ENCODE measurements around the gene SRSF1. TPM values are rescaled to one million over a fixed set of nuclear protein-coding genes. Genes with fewer than 3 reads are reported as not detected.

The SRSF1 gene
- total and polyA plus RNA-seq, 2 of the 4 experiments (the other 2 are of a cell fraction), result 190 to 357 TPM

GRCh38 chr17:58006924-58007780 lies at the start of gene SRSF1 (continued):
- TF ChIP-seq CTCF (conservative IDR thresholded peaks at IDR 0.05; ENCODE audit: low read depth, low read length), result no peak
- peak; percentile 61; the same call in 1 of the 2 replicates for TF ChIP-seq BHLHE40 (IDR thresholded peaks at IDR 0.05; ENCODE audit: low read depth, low read length)
- no peak for TF ChIP-seq FOS (IDR thresholded peaks at IDR 0.05; ENCODE audit: low read depth, low read length)
- TF ChIP-seq NFE2L2 (IDR thresholded peaks at IDR 0.05; ENCODE audit: low read depth, low read length), result no peak
- no peak for TF ChIP-seq RAD21 (IDR thresholded peaks at IDR 0.05; ENCODE audit: low read length)
- no peak for TF ChIP-seq CEBPB (IDR thresholded peaks at IDR 0.05; ENCODE audit: low read depth, low read length)
- peak; percentile 96 for TF ChIP-seq POLR2A (IDR thresholded peaks at IDR 0.05; ENCODE audit: low read depth, low read length)

Measured in IMR-90 (cell line).